ENCODE data around the gene TCF3.
"Not testable (repeated sequence)": the region's sequence is repeated elsewhere in the genome, so short reads cannot be mapped to it uniquely, and the experiment has no call there.

The TCF3 gene

DNA sequence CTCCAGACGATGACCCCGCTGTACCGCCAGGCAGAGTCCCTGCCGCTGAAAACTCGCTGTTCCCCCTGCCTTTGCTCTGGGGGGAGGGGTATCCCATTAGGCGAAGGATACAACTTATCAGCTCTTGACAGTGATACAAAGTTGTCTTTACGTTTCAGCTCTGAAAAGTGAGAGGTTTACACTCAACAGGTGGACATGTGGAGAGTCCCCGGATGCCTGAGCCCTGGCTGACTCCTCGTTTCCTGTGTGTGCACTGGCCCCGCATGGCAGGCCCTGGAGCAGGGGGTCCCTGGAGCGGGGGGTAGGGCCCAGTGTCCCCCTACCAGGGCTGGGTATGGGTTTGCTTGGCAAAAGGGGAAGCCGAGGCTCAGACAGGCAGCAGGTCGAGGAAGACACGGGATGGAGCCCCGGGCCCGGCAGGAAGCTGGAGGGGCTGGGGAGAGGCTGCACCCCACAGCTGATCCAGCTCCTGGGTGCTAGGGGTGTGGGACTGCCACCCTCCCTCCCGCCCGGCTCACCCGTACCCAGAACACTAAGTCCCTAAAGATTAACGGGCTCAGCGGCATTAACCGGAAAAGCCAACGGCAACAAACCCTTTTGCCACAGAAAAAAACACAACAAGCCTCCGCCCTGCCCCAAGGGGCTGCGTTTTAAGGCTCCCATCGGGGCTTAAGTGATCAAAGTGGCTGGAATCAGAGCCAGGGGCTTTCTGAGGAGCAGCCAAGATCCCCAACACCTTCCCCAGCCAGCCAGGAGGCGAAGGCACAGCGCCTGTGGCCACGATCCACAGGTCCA is 5.6 kb downstream of the TCF3 start:
- Histone ChIP-seq H3K36me3 (no peaks in the 10 kb centered on the region), H3K4me1 (ENCODE audit: control insufficient read depth in 1 of 2, insufficient read depth in 1 of 2, low read depth in 1 of 2, low read length in 1 of 2) (peaks cover 4 to 9% of the 10 kb centered on the region in 2 experiments), H3K27me3 (peaks cover 20% of the 10 kb centered on the region), H3K4me3 (ENCODE audit: low read depth in 1 of 2, low read length in 1 of 2) (no peak overlapping the region), H3K27ac (no peak overlapping the region), H3K9me3 (no peaks in the 10 kb centered on the region)
- TF ChIP-seq, protein P1, sequence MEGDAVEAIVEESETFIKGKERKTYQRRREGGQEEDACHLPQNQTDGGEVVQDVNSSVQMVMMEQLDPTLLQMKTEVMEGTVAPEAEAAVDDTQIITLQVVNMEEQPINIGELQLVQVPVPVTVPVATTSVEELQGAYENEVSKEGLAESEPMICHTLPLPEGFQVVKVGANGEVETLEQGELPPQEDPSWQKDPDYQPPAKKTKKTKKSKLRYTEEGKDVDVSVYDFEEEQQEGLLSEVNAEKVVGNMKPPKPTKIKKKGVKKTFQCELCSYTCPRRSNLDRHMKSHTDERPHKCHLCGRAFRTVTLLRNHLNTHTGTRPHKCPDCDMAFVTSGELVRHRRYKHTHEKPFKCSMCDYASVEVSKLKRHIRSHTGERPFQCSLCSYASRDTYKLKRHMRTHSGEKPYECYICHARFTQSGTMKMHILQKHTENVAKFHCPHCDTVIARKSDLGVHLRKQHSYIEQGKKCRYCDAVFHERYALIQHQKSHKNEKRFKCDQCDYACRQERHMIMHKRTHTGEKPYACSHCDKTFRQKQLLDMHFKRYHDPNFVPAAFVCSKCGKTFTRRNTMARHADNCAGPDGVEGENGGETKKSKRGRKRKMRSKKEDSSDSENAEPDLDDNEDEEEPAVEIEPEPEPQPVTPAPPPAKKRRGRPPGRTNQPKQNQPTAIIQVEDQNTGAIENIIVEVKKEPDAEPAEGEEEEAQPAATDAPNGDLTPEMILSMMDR (IDR thresholded peaks at IDR 0.05) = no peak

DNA sequence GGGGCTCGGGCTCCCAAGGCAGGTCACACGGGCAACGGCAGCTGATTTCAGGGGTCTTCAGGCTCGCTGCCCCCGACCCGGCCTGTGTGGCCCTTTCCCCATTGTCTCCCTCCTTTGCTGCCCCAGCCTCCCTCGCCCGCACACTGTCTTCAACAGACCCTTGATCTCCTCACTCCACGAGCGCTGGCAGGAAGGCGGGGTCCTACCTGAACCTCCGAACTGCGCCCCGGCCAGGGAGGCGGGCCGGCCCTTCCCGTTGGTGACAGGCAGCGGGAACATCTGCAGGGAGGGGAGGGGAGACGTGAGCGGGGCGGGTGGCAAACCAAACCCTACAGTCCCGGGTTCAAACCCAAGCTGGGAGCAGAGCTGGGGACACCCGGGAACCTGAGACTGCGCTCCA is 6.3 kb downstream of the TCF3 start:
- H3K36me3 ChIP-seq = no peaks in the 10 kb centered on the region
- TF ChIP-seq, protein P1 (IDR thresholded peaks at IDR 0.05) = no peak
- peaks cover 13% of the 10 kb centered on the region for H3K27me3 ChIP-seq
- H3K4me3 ChIP-seq (ENCODE audit: low read depth in 1 of 2, low read length in 1 of 2) = no peak overlapping the region
- peaks cover under 1 to 2% of the 10 kb centered on the region in 2 experiments for H3K4me1 ChIP-seq (ENCODE audit: control insufficient read depth in 1 of 2, insufficient read depth in 1 of 2, low read depth in 1 of 2, low read length in 1 of 2)
- no peaks in the 10 kb centered on the region for H3K9me3 ChIP-seq
- no peak overlapping the region for H3K27ac ChIP-seq

DNA sequence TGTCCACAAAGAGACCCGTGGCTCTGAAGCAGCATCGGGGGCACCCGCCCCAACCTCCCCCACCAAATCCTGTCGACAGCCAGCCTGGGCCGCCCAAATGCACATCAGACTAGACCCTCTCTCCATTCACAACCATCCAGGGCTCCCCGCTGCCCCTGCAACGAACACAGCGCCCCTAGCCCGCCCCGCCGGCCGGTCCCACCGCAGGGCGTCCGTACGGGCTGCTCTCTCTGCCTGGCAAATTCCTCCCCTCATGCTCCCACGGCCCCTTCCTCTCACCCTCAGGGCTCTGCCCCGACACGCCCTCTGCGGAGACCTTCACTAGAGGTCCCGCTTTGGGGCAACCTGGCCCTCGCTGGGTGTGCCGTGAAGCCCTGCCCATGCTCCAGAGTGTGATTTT is 7.1 kb downstream of the TCF3 start:
- TF ChIP-seq, protein P1 (IDR thresholded peaks at IDR 0.05) = no peak
- H3K27me3 ChIP-seq = peaks cover 4% of the 10 kb centered on the region
- H3K27ac ChIP-seq = no peak overlapping the region
- H3K36me3 ChIP-seq = no peaks in the 10 kb centered on the region
- H3K4me3 ChIP-seq (ENCODE audit: low read depth in 1 of 2, low read length in 1 of 2) = no peak overlapping the region
- H3K9me3 ChIP-seq = no peaks in the 10 kb centered on the region
- no peaks in the 10 kb centered on the region for H3K4me1 ChIP-seq (ENCODE audit: control insufficient read depth in 1 of 2, insufficient read depth in 1 of 2, low read depth in 1 of 2, low read length in 1 of 2)

DNA sequence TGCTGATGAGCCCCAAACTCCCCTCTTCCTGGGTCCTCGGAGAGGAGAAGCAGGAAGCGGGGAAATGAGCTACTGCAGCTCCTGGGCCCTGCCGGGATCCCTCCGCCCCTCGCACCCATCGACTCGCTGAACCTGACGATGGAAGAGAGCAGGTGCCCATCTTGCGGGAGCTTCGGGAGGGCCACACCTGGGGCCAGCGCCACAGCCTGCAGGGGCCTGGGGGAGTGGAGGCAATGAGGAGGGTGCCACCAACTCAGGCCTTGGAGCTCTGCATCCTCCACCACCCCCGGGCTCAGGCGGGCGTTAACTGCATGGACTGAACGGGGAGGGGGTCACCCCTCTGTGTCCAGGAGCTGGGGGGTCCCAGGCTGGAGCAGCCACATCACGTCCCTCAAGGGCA is 8.3 kb downstream of the TCF3 start:
- H3K27me3 ChIP-seq = no peaks in the 10 kb centered on the region
- no peaks in the 10 kb centered on the region for H3K9me3 ChIP-seq
- H3K4me1 ChIP-seq (ENCODE audit: control insufficient read depth in 1 of 2, insufficient read depth in 1 of 2, low read depth in 1 of 2, low read length in 1 of 2) = peaks cover 4 to 5% of the 10 kb centered on the region in 2 experiments
- no peaks in the 10 kb centered on the region for H3K36me3 ChIP-seq
- H3K4me3 ChIP-seq (ENCODE audit: low read depth in 1 of 2, low read length in 1 of 2) = no peak overlapping the region
- H3K27ac ChIP-seq = no peak overlapping the region
- TF ChIP-seq, protein P1 (IDR thresholded peaks at IDR 0.05) = no peak

DNA sequence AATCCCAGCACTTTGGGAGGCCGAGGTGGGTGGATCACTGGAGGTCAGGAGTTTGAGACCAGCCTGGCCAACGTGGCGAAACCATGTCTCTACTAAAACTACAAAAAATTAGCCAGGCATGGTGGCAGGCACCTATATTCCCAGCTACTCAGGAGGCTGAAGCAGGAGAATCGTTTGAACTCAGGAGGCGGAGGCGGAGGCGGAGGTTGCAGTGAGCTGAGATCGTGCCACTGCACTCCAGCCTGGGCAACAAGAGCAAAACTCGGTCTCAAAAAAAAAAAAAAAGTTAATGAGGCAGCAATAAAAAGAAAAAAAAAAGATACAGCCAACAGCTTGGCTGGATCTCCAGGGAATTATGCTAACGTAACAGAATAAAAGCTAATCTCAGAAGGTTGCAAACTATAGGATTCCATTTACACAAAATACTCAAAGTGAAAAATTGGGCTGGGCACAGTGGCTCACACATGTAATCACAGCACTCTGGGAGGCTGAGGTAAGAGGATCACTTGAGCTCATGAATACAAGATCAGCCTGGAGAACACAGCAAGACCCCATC is 11.4 kb downstream of the TCF3 start:
- not testable (repeated sequence) for H3K4me3 ChIP-seq (ENCODE audit: low read depth in 1 of 2, low read length in 1 of 2); H3K36me3 ChIP-seq; H3K4me1 ChIP-seq (ENCODE audit: control insufficient read depth in 1 of 2, insufficient read depth in 1 of 2, low read depth in 1 of 2, low read length in 1 of 2); H3K27ac ChIP-seq; H3K27me3 ChIP-seq; H3K9me3 ChIP-seq
